Activated naive CD8-positive, alpha-beta T cell treated with anti-CD3 and anti-CD28 coated beads, Interleukin-2, amount 50 U/mL, for 24 hours (primary cell): ENCODE measurements around the gene ANKRD27.
A peak's percentile ranks its signal among the peaks of the same experiment; 100 is the strongest.
"Not testable (repeated sequence)": the region's sequence is repeated elsewhere in the genome, so short reads cannot be mapped to it uniquely, and the experiment has no call there.

Experiments used
- ATAC-seq: fragments of 150-1000 bp; cut with Tn5 transposase; one replicate; pipeline ENCODE4 v1.10.0; 2021
- DNase-seq: peaks from one replicate; pipeline ENCODE4 v3.0.0; 2021
- H3K27ac Mint-ChIP-seq: one replicate; pipeline ENCODE4 v1.8.0; 2021; ENCODE audit warnings: mild to moderate bottlenecking, mixed read lengths
- H3K27me3 Mint-ChIP-seq: one replicate; pipeline ENCODE4 v1.8.0; 2021; ENCODE audit warnings: mixed read lengths
- H3K36me3 Mint-ChIP-seq: one replicate; pipeline ENCODE4 v1.8.0; 2021; ENCODE audit warnings: low read depth, mixed read lengths
- H3K4me1 Mint-ChIP-seq: one replicate; pipeline ENCODE4 v1.8.0; 2021; ENCODE audit warnings: mixed read lengths
- H3K4me3 Mint-ChIP-seq: one replicate; pipeline ENCODE4 v1.8.0; 2021; ENCODE audit warnings: mild to moderate bottlenecking, moderate library complexity, mixed read lengths
- H3K9me3 Mint-ChIP-seq: one replicate; pipeline ENCODE4 v1.8.0; 2021; ENCODE audit warnings: mixed read lengths

ANKRD27 gene

DNA sequence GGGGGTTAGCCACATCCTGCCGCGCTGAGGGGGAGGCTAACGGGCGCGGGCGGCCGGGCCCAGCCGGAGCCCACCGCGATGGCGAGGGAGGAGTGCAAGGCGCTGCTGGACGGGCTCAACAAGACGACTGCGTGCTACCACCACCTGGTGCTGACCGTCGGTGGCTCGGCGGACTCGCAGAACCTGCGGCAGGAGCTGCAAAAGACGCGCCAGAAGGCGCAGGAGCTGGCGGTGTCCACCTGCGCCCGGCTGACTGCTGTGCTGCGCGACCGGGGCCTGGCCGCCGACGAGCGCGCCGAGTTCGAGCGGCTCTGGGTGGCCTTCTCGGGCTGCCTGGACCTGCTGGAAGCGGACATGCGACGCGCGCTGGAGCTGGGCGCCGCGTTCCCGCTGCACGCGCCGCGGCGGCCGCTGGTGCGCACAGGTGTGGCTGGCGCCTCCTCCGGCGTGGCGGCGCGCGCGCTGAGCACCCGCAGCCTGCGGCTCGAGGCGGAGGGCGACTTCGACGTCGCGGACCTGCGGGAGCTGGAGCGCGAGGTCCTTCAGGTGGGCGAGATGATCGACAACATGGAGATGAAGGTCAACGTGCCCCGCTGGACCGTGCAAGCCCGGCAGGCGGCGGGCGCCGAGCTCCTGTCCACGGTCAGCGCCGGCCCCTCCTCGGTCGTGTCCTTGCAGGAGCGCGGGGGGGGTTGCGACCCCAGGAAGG is 1.4 kb upstream of the ANKRD27 start:
- DNase-seq (no peak), ATAC-seq (no peak)
- H3K4me1 Mint-ChIP-seq = peaks cover 22% of the 10 kb centered on the region

DNA sequence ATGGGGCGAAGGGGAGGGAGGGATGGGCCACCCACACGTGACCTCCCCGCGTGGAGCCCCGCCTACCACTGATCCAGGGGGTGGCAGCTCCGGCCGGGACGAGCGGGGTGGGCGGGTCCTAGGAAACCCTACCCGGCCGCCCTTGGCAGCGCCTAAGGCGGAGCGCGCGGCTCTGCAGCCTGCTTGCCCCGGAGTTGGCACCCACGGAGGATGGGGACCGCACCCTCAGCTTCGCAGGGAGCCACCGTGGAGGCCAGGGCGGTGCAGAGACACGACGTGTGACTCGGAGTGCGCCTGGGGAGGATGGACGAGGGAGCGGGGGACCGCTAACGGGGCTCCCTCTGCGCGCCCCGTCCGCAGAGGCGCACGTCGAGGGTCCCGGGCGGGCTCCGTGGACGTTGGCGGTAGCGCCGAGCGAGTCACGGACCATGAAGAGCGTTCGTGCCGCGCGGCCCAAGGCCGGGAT is 773 bp upstream of the ANKRD27 start, which contains the start of gene RGS9BP:
Gene RGS9BP (plus strand): TSS at position 129 of the 466 bp plus-strand sequence. CDS start 416 bp downstream, outside the sequence.
- DNase-seq (peak; percentile 62), ATAC-seq (peak; percentile 26)
- Mint-ChIP-seq H3K9me3 (no peaks in the 10 kb centered on the region), H3K4me3 (peak within 1 kb of the TSS; percentile 77), H3K27me3 (peaks cover 14% of the 10 kb centered on the region), H3K36me3 (no peaks in the 10 kb centered on the region), H3K4me1 (peaks cover 22% of the 10 kb centered on the region), H3K27ac (no peak within 1 kb of the TSS)

More for the DNA sequence above, 1.4 kb upstream of the ANKRD27 start:
- Mint-ChIP-seq H3K36me3 (no peaks in the 10 kb centered on the region), H3K27ac (no peak overlapping the region), H3K9me3 (no peaks in the 10 kb centered on the region), H3K27me3 (peaks cover 15% of the 10 kb centered on the region), H3K4me3 (no peak overlapping the region)

DNA sequence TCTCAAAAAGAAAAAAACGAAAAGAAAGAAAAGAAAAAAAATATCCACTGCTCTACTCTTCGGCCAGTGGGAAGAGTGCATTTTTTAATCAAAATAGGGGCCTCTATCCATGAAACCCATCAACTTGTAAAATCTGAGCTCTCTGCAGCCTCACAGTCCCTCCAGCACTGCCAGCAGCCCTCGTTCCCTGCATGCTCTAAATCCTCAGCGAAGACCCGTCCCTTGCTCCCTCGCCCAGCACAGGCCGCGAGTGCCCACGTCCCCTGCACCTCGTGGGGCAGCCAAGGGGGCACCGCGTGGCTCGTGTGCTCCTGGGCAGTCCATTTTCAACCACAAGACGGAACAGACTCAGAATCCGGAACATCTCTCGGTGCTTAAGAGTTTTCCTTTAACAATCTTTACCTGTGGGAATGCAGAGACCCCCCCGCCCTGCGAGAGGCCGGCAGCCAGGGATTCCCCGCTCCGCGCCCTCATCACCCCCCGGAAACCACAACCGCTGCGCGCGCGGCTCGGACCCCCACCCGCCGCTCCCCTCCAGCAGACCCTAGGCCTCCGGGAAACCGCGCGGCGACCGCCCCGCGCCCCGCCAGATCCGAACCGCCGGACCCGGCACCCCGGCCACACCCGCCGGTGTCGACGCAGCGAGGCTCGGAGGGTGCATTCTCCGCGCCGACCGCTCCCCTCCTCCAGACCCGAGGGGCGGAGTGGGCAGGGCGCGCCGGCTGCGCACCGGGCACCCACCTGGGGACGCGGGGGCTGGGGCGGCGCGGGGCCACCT is 638 bp downstream of the ANKRD27 start:
- Mint-ChIP-seq H3K27me3 (peaks cover 14% of the 10 kb centered on the region), H3K36me3 (no peaks in the 10 kb centered on the region), H3K4me1 (peaks cover 27% of the 10 kb centered on the region), H3K4me3 (peak overlapping the region; percentile 93), H3K9me3 (no peaks in the 10 kb centered on the region), H3K27ac (peak overlapping the region; percentile 82)
- no peak for ATAC-seq
- DNase-seq = no peak

- Mint-ChIP-seq H3K36me3 (no peaks in the 10 kb centered on the region), H3K4me3 (peak overlapping the region; percentile 93), H3K27ac (no peak overlapping the region), H3K4me1 (peaks cover 27% of the 10 kb centered on the region), H3K27me3 (peaks cover 14% of the 10 kb centered on the region), H3K9me3 (no peaks in the 10 kb centered on the region)
- DNase-seq (no peak), ATAC-seq (no peak)
Observed at GRCh38 chr19:32673573-32673972, 1.4 kb downstream of the ANKRD27 start.

DNA sequence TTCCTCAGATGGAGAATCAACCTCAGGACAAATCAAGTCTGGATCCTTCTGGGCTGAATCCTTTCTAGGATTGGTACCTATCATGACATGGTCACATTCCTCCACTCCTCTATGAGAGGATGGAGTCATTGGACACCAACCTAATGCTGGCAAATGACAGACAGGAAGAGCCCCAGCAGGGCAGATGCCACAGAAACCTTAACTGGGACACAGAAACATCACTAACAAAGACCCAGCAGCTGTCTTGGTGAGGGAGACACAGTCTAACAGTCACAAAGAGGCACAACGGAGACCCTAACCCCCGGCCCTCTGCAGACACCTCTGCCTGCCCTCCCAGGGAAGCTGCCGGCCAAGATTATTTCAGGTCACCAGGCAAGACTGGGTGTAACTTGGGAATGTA is 2.1 kb downstream of the ANKRD27 start:
- ATAC-seq (no peak), DNase-seq (no peak)
- Mint-ChIP-seq H3K4me1 (peaks cover 27% of the 10 kb centered on the region), H3K27ac (no peak overlapping the region), H3K27me3 (peaks cover 9% of the 10 kb centered on the region), H3K4me3 (peak overlapping the region; percentile 21), H3K9me3 (no peaks in the 10 kb centered on the region), H3K36me3 (no peaks in the 10 kb centered on the region)

- H3K27ac Mint-ChIP-seq = no peak overlapping the region
- ATAC-seq (no peak), DNase-seq (no peak)
- H3K9me3 Mint-ChIP-seq = no peaks in the 10 kb centered on the region
- H3K4me3 Mint-ChIP-seq = no peak overlapping the region
- no peaks in the 10 kb centered on the region for H3K36me3 Mint-ChIP-seq
- peaks cover 23% of the 10 kb centered on the region for H3K4me1 Mint-ChIP-seq
- peaks cover 4% of the 10 kb centered on the region for H3K27me3 Mint-ChIP-seq
Observed at GRCh38 chr19:32671883-32672593, 2.9 kb downstream of the ANKRD27 start.

DNA sequence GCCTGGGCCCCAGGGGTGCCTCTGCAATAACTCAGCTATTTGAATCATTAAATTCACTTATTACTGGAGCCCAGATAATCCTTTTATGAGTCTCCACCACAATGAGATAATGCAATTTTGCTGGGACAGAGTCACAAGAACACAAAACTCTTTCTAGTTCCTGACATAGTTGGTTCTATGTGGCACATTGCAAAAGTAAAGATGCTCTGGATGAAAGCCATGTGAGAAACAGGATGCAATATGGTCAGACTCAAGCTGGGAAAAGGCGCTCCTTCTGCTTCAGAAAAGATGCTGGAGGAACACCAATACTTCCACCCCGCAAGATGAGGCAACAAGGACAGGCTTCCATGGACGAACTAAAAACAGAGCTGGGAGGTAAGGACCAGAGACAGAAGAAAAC is 5.7 kb downstream of the ANKRD27 start:
- Mint-ChIP-seq H3K4me3 (no peak overlapping the region), H3K27ac (no peak overlapping the region), H3K36me3 (no peaks in the 10 kb centered on the region), H3K9me3 (no peaks in the 10 kb centered on the region), H3K4me1 (peaks cover 21% of the 10 kb centered on the region), H3K27me3 (no peaks in the 10 kb centered on the region)
- no peak for DNase-seq
- ATAC-seq = no peak

GRCh38 chr19:32666084-32666483 is 8.9 kb downstream of the ANKRD27 start:
- no peaks in the 10 kb centered on the region for H3K9me3 Mint-ChIP-seq
- H3K4me3 Mint-ChIP-seq = no peak overlapping the region
- no peak for DNase-seq
- H3K27ac Mint-ChIP-seq = no peak overlapping the region
- no peak for ATAC-seq
- peaks cover 14% of the 10 kb centered on the region for H3K4me1 Mint-ChIP-seq
- H3K27me3 Mint-ChIP-seq = no peaks in the 10 kb centered on the region
- no peaks in the 10 kb centered on the region for H3K36me3 Mint-ChIP-seq

GRCh38 chr19:32662186-32662585 is 12.8 kb downstream of the ANKRD27 start:
- Mint-ChIP-seq H3K4me1 (peaks cover 9% of the 10 kb centered on the region), H3K36me3 (no peaks in the 10 kb centered on the region), H3K9me3 (no peaks in the 10 kb centered on the region), H3K27ac (no peak overlapping the region), H3K4me3 (no peak overlapping the region), H3K27me3 (no peaks in the 10 kb centered on the region)
- ATAC-seq = peak; percentile 46
- no peak for DNase-seq

DNA sequence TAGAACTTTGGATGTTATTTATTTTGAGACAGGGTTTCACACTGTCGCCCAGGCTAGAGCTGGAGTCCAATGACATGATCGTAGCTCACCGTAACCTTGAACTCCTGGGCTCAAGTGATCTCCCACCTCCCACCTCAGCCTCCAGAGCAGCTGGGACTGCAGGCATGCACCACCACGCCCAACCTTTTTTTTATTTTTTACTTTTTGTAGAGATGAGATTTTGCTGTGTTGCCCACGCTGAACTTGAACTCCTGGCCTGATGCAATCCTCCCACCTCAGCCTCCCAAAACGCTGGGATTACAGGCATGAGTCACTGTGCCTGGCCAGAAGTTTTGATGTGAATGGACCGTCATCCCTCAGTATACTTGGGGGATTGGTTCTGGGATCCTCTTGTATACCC is 13.7 kb downstream of the ANKRD27 start:
- Mint-ChIP-seq H3K36me3 (no peaks in the 10 kb centered on the region), H3K27ac (no peak overlapping the region), H3K9me3 (no peaks in the 10 kb centered on the region), H3K27me3 (no peaks in the 10 kb centered on the region), H3K4me1 (peaks cover 9% of the 10 kb centered on the region), H3K4me3 (no peak overlapping the region)
- ATAC-seq = no peak
- DNase-seq = no peak

GRCh38 chr19:32658527-32658926 is 16.5 kb downstream of the ANKRD27 start:
- Mint-ChIP-seq H3K9me3 (no peaks in the 10 kb centered on the region), H3K4me1 (peaks cover 9% of the 10 kb centered on the region), H3K27me3 (no peaks in the 10 kb centered on the region), H3K4me3 (no peak overlapping the region), H3K27ac (no peak overlapping the region), H3K36me3 (no peaks in the 10 kb centered on the region)
- no peak for ATAC-seq
- DNase-seq = no peak

GRCh38 chr19:32658075-32658474 is 16.9 kb downstream of the ANKRD27 start:
- Mint-ChIP-seq H3K27me3 (no peaks in the 10 kb centered on the region), H3K4me1 (peaks cover 7% of the 10 kb centered on the region), H3K4me3 (no peak overlapping the region), H3K9me3 (no peaks in the 10 kb centered on the region), H3K27ac (no peak overlapping the region), H3K36me3 (no peaks in the 10 kb centered on the region)
- DNase-seq = no peak
- ATAC-seq = no peak

DNA sequence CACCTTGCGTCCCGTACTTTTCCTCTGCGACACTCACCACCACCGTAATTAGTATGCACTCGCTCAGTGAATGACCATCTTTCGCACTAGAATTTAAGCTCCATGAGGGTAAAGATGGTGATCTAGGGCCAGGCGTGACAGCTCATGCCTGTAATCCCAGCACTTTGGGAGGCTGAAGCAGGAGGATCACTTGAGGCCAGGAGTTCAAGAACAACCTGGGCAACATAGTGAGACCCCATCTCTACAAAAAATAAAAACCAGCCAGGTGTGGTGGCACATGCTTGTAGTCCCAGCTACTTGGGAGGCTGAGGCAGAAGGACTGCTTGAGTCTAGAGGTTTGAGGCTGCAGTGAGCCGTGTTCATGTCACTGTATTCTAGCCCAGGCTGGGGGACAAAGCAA is 18.6 kb downstream of the ANKRD27 start:
- not testable (repeated sequence) for H3K4me3 Mint-ChIP-seq, ATAC-seq, H3K36me3 Mint-ChIP-seq, H3K27me3 Mint-ChIP-seq, H3K27ac Mint-ChIP-seq, DNase-seq, H3K9me3 Mint-ChIP-seq, H3K4me1 Mint-ChIP-seq

GRCh38 chr19:32653599-32653915 is 21.4 kb downstream of the ANKRD27 start:
- Mint-ChIP-seq H3K27me3 (no peaks in the 10 kb centered on the region), H3K36me3 (peaks cover 5% of the 10 kb centered on the region), H3K4me1 (no peaks in the 10 kb centered on the region), H3K9me3 (no peaks in the 10 kb centered on the region), H3K27ac (no peak overlapping the region), H3K4me3 (no peak overlapping the region)
- no peak for DNase-seq
- no peak for ATAC-seq
